NCI-H2196 treated with DMSO at 0.1 percent for 48 hours (cell line): ENCODE measurements around the gene TBC1D30.

Experiments used
- DNase-seq: peaks from one replicate; lab custom pipeline; 2025; ENCODE audit not compliant: unreplicated experiment; lab: John Stamatoyannopoulos, UW

TBC1D30 gene

GRCh38 chr12:64907097-64907496, 82.7 kb downstream of the TBC1D30 start:
- no peak for DNase-seq

GRCh38 chr12:64909124-64909523, 84.7 kb downstream of the TBC1D30 start:
- DNase-seq: no peak

GRCh38 chr12:64911081-64911480, 86.6 kb downstream of the TBC1D30 start:
- no peak for DNase-seq

- DNase-seq: no peak
These were observed 87.5 kb downstream of the TBC1D30 start for GRCh38 chr12:64911912-64912311.

- no peak for DNase-seq
These were observed 88.2 kb downstream of the TBC1D30 start for GRCh38 chr12:64912516-64913255.

GRCh38 chr12:64915242-64915641, 90.8 kb downstream of the TBC1D30 start:
- DNase-seq: no peak

- DNase-seq: no peak
These were observed 92.2 kb downstream of the TBC1D30 start for GRCh38 chr12:64916411-64917261.

- no peak for DNase-seq
These were observed 93.9 kb downstream of the TBC1D30 start for GRCh38 chr12:64918344-64918743.

GRCh38 chr12:64918801-64919200, 94.4 kb downstream of the TBC1D30 start:
- no peak for DNase-seq

- DNase-seq: no peak
These were observed 98.4 kb downstream of the TBC1D30 start for GRCh38 chr12:64922853-64923252.

- no peak for DNase-seq
These were observed 99.1 kb downstream of the TBC1D30 start for GRCh38 chr12:64923536-64923935.
